CD4-positive, alpha-beta T cell (primary cell): Measurements from ENCODE around the gene CADPS. TPM values are rescaled to one million over a fixed set of nuclear protein-coding genes. Genes with fewer than 3 reads are reported as not detected.

Source experiments
- ATAC-seq: fragments of 200-7000 bp; cut with Tn5 transposase; one replicate; pipeline ENCODE4 v1.10.0; 2022; ENCODE audit warnings: mild to moderate bottlenecking; ENCODE audit not compliant: poor library complexity
- CTCF ChIA-PET: fragments of 350-600 bp; sonication (Branson Sonifier 250); formaldehyde crosslinking; loops from one replicate; lab custom pipeline; 2021; ENCODE audit warnings: antibody characterized with exemption, inconsistent platforms; lab: Charles Lee
- POLR2A ChIA-PET: fragments of 350-600 bp; sonication (Branson Sonifier 250); formaldehyde crosslinking; loops from one replicate; lab custom pipeline; 2021; ENCODE audit warnings: antibody characterized with exemption, inconsistent platforms; lab: Charles Lee
- DNase-seq, 14 experiments: peaks; one replicate each; pipeline ENCODE4 v3.0.0-alpha.2; 2013 to 2020; ENCODE audit warnings: mixed read lengths in 2 of 14
- H3K27ac ChIP-seq, 2 donors: one replicate each; pipeline versions ENCODE4 v1.5.1 to v1.7.0; 2013; ENCODE audit warnings: low read length in 2 of 2, low read depth in 1 of 2, mild to moderate bottlenecking in 1 of 2
- H3K27me3 ChIP-seq, 2 experiments: 1 replicate in 1 of 2; 2 replicates in 1 of 2; pipeline versions ENCODE4 v1.6.1 to v1.7.0; 2013; ENCODE audit warnings: low read length in 2 of 2, control low read depth in 1 of 2, mild to moderate bottlenecking in 1 of 2, moderate library complexity in 1 of 2; ENCODE audit not compliant: insufficient read depth in 2 of 2, control insufficient read depth in 1 of 2
- H3K36me3 ChIP-seq: one replicate; pipeline ENCODE4 v1.6.1; 2013; ENCODE audit warnings: low read length, control low read depth; ENCODE audit not compliant: insufficient read depth
- H3K4me1 ChIP-seq: one replicate; pipeline ENCODE4 v1.6.1; 2013; ENCODE audit warnings: low read length, control low read depth; ENCODE audit not compliant: insufficient read depth
- H3K4me3 ChIP-seq: one replicate; pipeline ENCODE4 v1.5.1; 2013; ENCODE audit warnings: mild to moderate bottlenecking, low read length, moderate library complexity
- H3K9me3 ChIP-seq, 2 experiments: 1 replicate in 1 of 2; 2 replicates in 1 of 2; pipeline versions ENCODE4 v1.6.1 to v1.7.0; 2013; ENCODE audit warnings: low read length in 2 of 2, mild to moderate bottlenecking in 2 of 2, control low read depth in 1 of 2, moderate library complexity in 1 of 2; ENCODE audit not compliant: control insufficient read depth in 1 of 2, insufficient read depth in 1 of 2
- H3K27ac Mint-ChIP-seq: one replicate; pipeline ENCODE4 v1.8.0; 2020; ENCODE audit warnings: mixed read lengths
- H3K27me3 Mint-ChIP-seq: one replicate; pipeline ENCODE4 v1.8.0; 2021; ENCODE audit warnings: mixed read lengths
- H3K36me3 Mint-ChIP-seq: one replicate; pipeline ENCODE4 v1.8.0; 2021; ENCODE audit warnings: low read depth, mixed read lengths
- H3K4me1 Mint-ChIP-seq: one replicate; pipeline ENCODE4 v1.8.0; 2021; ENCODE audit warnings: low read depth, mixed read lengths
- H3K4me3 Mint-ChIP-seq: one replicate; pipeline ENCODE4 v1.8.0; 2020; ENCODE audit warnings: mild to moderate bottlenecking, mixed read lengths
- H3K9me3 Mint-ChIP-seq: one replicate; pipeline ENCODE4 v1.8.0; 2020; ENCODE audit warnings: mixed read lengths
- intact Hi-C, 2 experiments: fragments of 100-400 bp; cut with DNase I in 1 of 2; cut with micrococcal nuclease in 1 of 2; formaldehyde crosslinking; loops; one replicate each; pipeline versions ENCODE4 v1.15.1 to v1.9.0; 2023 to 2025; cut with DNase I, micrococcal nuclease
- total RNA-seq, 174 experiments: library from RNA in 2 of 174; stranded (reverse) in 2 of 174; gene quantifications; one replicate each; pipeline ENCODE4 v1.2.3 and lab custom pipeline; 2021 to 2026
- TF ChIP-seq, protein P1 (sequence below): fragments of 200-600 bp; IDR thresholded peaks from one replicate; pipeline ENCODE4 v1.8.0; 2022; ENCODE audit warnings: antibody characterized with exemption, mild to moderate bottlenecking

Gene CADPS
- total RNA-seq, 2 experiments from 2014 or later: not detected

DNA sequence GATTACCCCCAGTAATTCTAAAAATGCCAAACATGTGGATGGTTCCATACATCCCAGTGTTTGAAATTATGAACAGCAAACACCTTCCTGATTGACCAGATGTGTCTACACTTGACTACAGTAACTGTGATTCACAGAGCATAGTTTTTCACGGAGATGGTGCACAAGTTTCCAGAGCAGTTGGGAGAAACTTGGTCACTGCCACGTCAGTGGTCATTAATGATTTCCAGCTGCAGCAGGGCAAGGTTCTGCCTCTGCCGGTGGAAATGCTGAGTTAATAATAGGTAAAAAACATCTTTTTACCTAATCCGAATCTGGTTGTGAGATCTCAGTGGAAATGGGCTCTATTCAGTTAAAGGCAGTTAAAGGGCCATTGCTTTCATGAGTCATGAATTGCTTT, 347.7 kb downstream of the CADPS start:
- no peak overlapping the region for H3K27ac Mint-ChIP-seq
- ChIA-PET POLR2A (no interaction called here), CTCF (no interaction called here)
- no peaks in the 10 kb centered on the region for H3K4me1 ChIP-seq
- intact Hi-C loops: no loop called here
- H3K4me3 ChIP-seq: no peak overlapping the region
- H3K9me3 ChIP-seq: no peaks in the 10 kb centered on the region
- H3K9me3 Mint-ChIP-seq: peaks cover 2% of the 10 kb centered on the region
- H3K27ac ChIP-seq: no peak overlapping the region
- ATAC-seq (no peak), DNase-seq (no peak)
- H3K36me3 ChIP-seq: no peaks in the 10 kb centered on the region
- no peak overlapping the region for H3K4me3 Mint-ChIP-seq
- TF ChIP-seq, protein P1, sequence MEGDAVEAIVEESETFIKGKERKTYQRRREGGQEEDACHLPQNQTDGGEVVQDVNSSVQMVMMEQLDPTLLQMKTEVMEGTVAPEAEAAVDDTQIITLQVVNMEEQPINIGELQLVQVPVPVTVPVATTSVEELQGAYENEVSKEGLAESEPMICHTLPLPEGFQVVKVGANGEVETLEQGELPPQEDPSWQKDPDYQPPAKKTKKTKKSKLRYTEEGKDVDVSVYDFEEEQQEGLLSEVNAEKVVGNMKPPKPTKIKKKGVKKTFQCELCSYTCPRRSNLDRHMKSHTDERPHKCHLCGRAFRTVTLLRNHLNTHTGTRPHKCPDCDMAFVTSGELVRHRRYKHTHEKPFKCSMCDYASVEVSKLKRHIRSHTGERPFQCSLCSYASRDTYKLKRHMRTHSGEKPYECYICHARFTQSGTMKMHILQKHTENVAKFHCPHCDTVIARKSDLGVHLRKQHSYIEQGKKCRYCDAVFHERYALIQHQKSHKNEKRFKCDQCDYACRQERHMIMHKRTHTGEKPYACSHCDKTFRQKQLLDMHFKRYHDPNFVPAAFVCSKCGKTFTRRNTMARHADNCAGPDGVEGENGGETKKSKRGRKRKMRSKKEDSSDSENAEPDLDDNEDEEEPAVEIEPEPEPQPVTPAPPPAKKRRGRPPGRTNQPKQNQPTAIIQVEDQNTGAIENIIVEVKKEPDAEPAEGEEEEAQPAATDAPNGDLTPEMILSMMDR: no peak
- H3K4me1 Mint-ChIP-seq: no peaks in the 10 kb centered on the region
- H3K36me3 Mint-ChIP-seq: no peaks in the 10 kb centered on the region
- H3K27me3 ChIP-seq: no peaks in the 10 kb centered on the region
- no peaks in the 10 kb centered on the region for H3K27me3 Mint-ChIP-seq

GRCh38 chr3:62525281-62525680, 349.9 kb downstream of the CADPS start:
- Mint-ChIP-seq H3K4me3 (no peak overlapping the region), H3K27ac (no peak overlapping the region), H3K36me3 (no peaks in the 10 kb centered on the region), H3K27me3 (no peaks in the 10 kb centered on the region), H3K9me3 (peaks cover 2% of the 10 kb centered on the region), H3K4me1 (no peaks in the 10 kb centered on the region)
- Histone ChIP-seq H3K9me3 (no peaks in the 10 kb centered on the region), H3K27ac (no peak overlapping the region), H3K36me3 (no peaks in the 10 kb centered on the region), H3K27me3 (no peaks in the 10 kb centered on the region), H3K4me1 (no peaks in the 10 kb centered on the region), H3K4me3 (no peak overlapping the region)
- TF ChIP-seq, protein P1: no peak
- intact Hi-C loops: no loop called here
- ATAC-seq (no peak), DNase-seq (no peak)
- ChIA-PET POLR2A (no interaction called here), CTCF (no interaction called here)

- Histone ChIP-seq H3K27ac (no peak overlapping the region), H3K27me3 (no peaks in the 10 kb centered on the region), H3K9me3 (no peaks in the 10 kb centered on the region), H3K4me1 (no peaks in the 10 kb centered on the region), H3K4me3 (no peak overlapping the region), H3K36me3 (no peaks in the 10 kb centered on the region)
- Mint-ChIP-seq H3K4me1 (no peaks in the 10 kb centered on the region), H3K4me3 (no peak overlapping the region), H3K36me3 (no peaks in the 10 kb centered on the region), H3K27me3 (no peaks in the 10 kb centered on the region), H3K27ac (no peak overlapping the region), H3K9me3 (peaks cover 2% of the 10 kb centered on the region)
- CTCF ChIA-PET: no interaction called here
- intact Hi-C loops: no loop called here
- POLR2A ChIA-PET: no interaction called here
- TF ChIP-seq, protein P1: no peak
- no peak for ATAC-seq
- DNase-seq: no peak
These were observed 351.5 kb downstream of the CADPS start for GRCh38 chr3:62523672-62524071.
